ENCODE measurements around the gene NUP37.
"Not testable (repeated sequence)": the region's sequence is repeated elsewhere in the genome, so short reads cannot be mapped to it uniquely, and the experiment has no call there.

NUP37 gene

GRCh38 chr12:102089228-102089835 is 30.6 kb downstream of the NUP37 start:
- not testable (repeated sequence) for DNase-seq

- DNase-seq, result no peak
Observed at GRCh38 chr12:102080842-102081241, 39.1 kb downstream of the NUP37 start.

GRCh38 chr12:102072092-102072491 is 47.8 kb downstream of the NUP37 start:
- not testable (repeated sequence) for DNase-seq

- DNase-seq, result no peak
Observed at GRCh38 chr12:102069707-102070106, 50.2 kb downstream of the NUP37 start.

- DNase-seq, result no peak
Observed at GRCh38 chr12:102067574-102068258, 52.2 kb downstream of the NUP37 start.

GRCh38 chr12:102064476-102064875 is 55.4 kb downstream of the NUP37 start:
- DNase-seq, result no peak

GRCh38 chr12:102063069-102063468 is 56.8 kb downstream of the NUP37 start:
- no peak for DNase-seq

GRCh38 chr12:102062419-102062806 is 57.5 kb downstream of the NUP37 start:
- DNase-seq, result no peak

- DNase-seq, result peak; percentile 95
Observed at GRCh38 chr12:102061560-102062418, 58.1 kb downstream of the NUP37 start, which contains the start of gene WASHC3. Gene WASHC3, minus strand, starts transcription at chr12:102061991. Its CDS starts 29 bp downstream, at chr12:102061962.

- peak; percentile 64 for DNase-seq
Observed at GRCh38 chr12:102061096-102061559, 58.8 kb downstream of the NUP37 start.

GRCh38 chr12:102059343-102059742 is 60.6 kb downstream of the NUP37 start:
- DNase-seq, result peak; percentile 54

- no peak for DNase-seq
Observed at GRCh38 chr12:102054345-102054744, 65.6 kb downstream of the NUP37 start.

GRCh38 chr12:102053062-102053349 is 66.9 kb downstream of the NUP37 start:
- no peak for DNase-seq

- no peak for DNase-seq
Observed at GRCh38 chr12:102052192-102053061, 67.5 kb downstream of the NUP37 start.

- no peak for DNase-seq
Observed at GRCh38 chr12:102051431-102051965, 68.4 kb downstream of the NUP37 start.

- DNase-seq, result no peak
Observed at GRCh38 chr12:102050660-102051430, 69.1 kb downstream of the NUP37 start.

GRCh38 chr12:102043928-102044327 is 76.0 kb downstream of the NUP37 start:
- peak; percentile 44 for DNase-seq

GRCh38 chr12:102033991-102034745 is 85.7 kb downstream of the NUP37 start:
- DNase-seq, result no peak

- no peak for DNase-seq
Observed at GRCh38 chr12:102031852-102032251, 88.1 kb downstream of the NUP37 start.

GRCh38 chr12:102029141-102029540 is 90.8 kb downstream of the NUP37 start:
- no peak for DNase-seq

GRCh38 chr12:102026728-102027127 is 93.2 kb downstream of the NUP37 start:
- no peak for DNase-seq

All from CD4-positive, alpha-beta T cell treated with Interleukin-12 subunit alpha and Interleukin-12 subunit beta, for 1 hour (primary cell).